GM21423 (cell line): ENCODE results near the gene ZDHHC14.
"Not testable (repeated sequence)": the region's sequence is repeated elsewhere in the genome, so short reads cannot be mapped to it uniquely, and the experiment has no call there.

ENCODE experiments used
- ATAC-seq: cut with Tn5 transposase; IDR thresholded peaks from one replicate; pipeline ENCODE4 v1.9.1; 2021; ENCODE audit warnings: mild to moderate bottlenecking, moderate library complexity; ENCODE audit not compliant: unreplicated experiment

ZDHHC14 gene

GRCh38 chr6:157402996-157403685 is 22.2 kb downstream of the ZDHHC14 start:
- ATAC-seq, result no peak

DNA sequence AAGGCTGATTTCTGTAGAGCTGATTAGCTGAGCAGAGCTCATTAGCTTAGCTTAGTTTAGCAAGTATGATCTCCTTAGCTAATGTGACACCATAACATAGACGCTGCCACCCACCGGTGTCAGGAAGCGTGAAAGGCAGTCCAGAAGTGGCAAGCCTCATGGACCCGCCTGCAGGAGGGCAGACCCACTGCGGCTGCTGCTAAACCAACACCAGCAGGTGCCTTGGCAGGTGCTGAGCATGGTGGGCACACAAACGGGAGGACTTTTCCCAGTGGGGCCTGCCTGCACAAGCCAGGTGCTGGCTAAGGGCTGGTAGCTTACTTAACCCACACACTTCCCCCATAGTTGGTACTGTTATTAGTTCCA is 22.7 kb downstream of the ZDHHC14 start:
- no peak for ATAC-seq

- ATAC-seq, result no peak
Observed at GRCh38 chr6:157405986-157406385, 25.0 kb downstream of the ZDHHC14 start.

- ATAC-seq, result no peak
Observed at GRCh38 chr6:157406661-157407060, 25.7 kb downstream of the ZDHHC14 start.

DNA sequence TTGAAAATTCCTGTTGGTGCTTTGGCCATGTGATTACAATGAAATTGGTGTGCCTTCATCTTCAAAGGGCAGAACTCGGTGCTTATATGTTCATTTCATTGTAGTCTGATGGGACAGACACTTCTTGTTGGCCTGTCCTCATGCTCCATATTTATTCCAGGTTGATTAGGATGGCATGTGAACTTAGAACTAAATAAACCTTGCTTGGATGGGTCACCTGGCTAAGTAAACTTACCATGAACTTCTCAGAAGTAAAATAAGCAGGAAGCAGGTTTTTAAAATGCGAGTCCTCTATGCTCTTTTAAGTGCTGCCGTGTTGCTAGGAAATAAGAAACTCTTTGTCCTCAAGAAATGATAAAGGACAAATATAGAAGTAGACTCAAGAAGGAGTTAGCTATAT is 26.7 kb downstream of the ZDHHC14 start:
- ATAC-seq, result no peak

- not testable (repeated sequence) for ATAC-seq
Observed at GRCh38 chr6:157408427-157408826, 27.4 kb downstream of the ZDHHC14 start.

DNA sequence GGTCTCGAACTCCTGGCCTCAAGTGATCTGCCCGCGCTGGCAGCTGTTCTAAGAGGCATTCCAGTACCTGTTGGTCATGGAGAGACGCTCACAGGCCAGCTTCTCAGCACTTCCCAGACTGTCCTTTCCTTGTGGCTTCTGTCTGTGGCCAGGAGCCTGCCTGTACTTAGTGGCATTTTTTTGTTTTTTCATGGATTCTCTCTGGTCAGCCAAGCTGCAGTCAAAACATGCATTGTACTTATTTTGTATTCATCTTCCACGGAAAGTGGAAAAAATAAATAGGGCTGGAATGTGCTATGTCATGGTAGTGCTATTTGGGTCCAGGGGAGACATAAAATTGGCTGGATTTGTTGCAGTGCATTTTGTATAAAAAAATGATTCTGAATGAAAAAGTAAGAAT is 29.1 kb downstream of the ZDHHC14 start:
- ATAC-seq, result no peak

- no peak for ATAC-seq
Observed at GRCh38 chr6:157411368-157411767, 30.4 kb downstream of the ZDHHC14 start.

GRCh38 chr6:157412791-157413190 is 31.8 kb downstream of the ZDHHC14 start:
- ATAC-seq, result no peak

DNA sequence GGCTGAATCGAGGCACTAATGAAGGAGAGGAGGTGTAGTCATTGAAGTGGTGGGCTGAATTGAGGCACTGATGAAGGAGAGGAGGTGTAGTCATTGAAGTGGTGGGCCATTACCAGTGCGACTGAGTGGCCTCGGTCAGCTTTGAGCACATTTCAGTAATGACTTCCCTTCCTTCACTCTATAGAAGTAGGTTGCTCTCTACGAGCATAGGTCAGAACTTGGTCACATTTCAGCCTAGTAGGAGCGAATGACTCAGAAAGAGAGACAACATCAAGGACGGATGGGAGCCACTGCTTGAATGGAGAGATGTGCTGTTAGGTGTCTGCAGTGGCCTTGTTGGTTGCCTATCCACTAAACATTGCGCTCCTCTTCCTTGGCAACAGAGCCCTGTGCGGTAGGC is 39.5 kb downstream of the ZDHHC14 start:
- ATAC-seq, result no peak

- ATAC-seq, result no peak
Observed at GRCh38 chr6:157424491-157425020, 43.6 kb downstream of the ZDHHC14 start.

DNA sequence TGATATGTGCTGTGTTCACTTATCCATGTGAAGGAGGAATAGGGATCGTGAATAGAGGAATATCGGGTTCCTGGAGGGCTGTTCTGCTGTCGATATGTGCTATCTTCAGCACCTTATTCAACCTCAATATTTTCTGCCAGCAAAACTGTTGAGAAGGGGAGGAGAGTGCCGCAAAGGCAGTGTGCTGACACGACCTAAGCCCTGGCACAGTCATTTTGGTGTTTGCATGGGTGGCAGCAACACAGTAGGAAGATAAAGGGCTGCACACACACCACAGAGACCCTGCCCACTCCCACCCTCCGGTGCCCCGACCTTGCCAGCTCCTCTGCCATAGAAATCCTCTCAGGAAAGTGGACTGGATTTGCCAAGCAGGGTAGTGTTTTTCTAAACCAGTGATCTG is 47.0 kb downstream of the ZDHHC14 start:
- no peak for ATAC-seq

DNA sequence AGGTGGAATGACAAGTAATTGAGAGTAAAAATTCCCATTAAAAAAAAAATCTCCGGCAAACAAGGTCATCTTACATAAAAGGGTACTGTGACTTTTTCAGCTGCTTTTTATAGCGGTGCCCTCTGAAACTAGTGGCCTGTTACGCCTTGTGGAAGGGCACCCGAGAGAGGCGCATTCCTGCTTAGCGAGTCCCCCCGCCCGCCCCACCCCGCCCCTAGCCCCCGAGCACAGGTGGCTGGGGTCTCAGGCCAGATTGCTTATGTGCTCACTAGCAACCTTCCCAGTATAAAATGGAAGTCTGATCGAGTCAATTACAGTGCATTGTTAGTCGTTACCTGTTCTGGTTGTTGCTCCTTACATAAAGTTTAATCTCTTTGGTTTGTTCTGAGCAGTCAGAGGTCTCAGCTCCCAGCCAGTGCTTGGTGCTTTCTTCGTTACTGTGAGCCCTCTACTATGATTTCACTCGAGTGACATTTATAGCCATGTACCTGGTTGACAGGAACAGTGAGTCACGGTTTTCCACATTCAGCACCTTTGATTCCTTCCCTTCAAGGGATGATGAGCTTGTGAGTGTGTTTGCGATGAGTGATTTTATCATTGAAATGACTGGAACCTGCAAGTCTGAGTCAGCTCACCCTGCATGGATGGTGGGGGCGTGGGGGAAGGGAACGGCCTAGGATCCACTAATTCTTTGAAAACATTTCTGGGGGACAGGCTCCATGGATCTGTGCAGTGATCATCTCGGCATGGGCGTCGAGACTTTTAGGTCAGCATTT is 47.6 kb downstream of the ZDHHC14 start:
- no peak for ATAC-seq

- ATAC-seq, result no peak
Observed at GRCh38 chr6:157429248-157429647, 48.3 kb downstream of the ZDHHC14 start.

- no peak for ATAC-seq
Observed at GRCh38 chr6:157430834-157431233, 49.8 kb downstream of the ZDHHC14 start.

GRCh38 chr6:157432231-157432891 is 51.4 kb downstream of the ZDHHC14 start:
- ATAC-seq, result no peak

DNA sequence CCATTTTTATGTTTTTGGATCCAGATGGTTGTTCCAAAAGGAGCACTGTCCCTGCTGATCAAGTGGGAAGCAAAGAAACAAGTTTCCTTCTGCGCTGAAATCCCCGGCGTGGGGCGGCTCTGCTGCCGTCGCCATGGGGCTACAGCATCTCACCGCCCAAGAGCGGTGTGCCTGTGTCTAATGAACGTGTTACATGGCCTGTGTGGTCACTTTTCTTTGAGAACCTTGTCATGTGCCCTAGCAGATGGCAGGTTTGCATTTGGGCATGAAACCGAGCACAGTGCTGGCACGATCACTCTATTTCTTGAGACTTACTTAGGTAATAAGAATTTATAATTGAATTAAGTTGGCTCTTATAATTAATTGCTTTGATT is 51.9 kb downstream of the ZDHHC14 start:
- ATAC-seq, result no peak

- no peak for ATAC-seq
Observed at GRCh38 chr6:157433678-157434081, 52.7 kb downstream of the ZDHHC14 start.

DNA sequence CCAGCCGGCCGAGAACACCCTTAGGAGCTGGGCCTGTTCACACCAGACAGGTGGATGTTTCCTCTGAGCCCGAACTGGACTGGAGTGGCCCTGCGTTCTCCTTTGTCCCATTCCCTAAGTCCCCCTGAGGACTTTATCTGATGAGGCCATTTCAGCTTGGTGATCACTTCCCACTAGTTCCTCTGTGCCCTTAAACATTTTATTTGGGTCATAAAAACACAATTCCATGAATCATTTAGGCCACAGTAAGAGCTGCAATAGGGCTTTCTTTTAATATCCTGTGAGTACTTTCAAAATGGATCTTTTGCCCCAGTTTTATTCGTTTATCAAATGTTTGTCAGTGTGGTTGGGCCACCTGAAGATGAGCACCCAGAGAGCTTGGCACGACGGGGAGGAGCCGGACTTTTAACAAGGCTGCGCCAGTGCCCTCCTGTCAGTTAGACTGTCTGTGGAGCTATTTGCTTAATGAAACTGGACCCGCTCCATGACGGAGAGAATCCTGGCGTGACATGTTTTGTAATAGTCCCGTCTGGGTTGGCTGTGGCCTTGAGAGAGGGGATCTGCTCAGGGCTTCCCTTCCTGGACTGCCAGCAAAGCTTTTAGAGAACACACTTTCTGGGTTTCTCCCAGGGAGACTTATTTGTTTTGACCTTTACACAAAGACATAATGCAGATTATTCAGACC is 53.5 kb downstream of the ZDHHC14 start:
- no peak for ATAC-seq

- ATAC-seq, result no peak
Observed at GRCh38 chr6:157436219-157436943, 55.4 kb downstream of the ZDHHC14 start.

GRCh38 chr6:157436944-157437336 is 56.0 kb downstream of the ZDHHC14 start:
- ATAC-seq, result no peak
